Measurements from ENCODE around the gene CYP27B1.

- no peak for TF ChIP-seq POLR2A (IDR thresholded peaks at IDR 0.05)
- TF ChIP-seq CTCF (IDR thresholded peaks at IDR 0.05 in 4 of 5, conservative IDR thresholded peaks at IDR 0.05 in 1 of 5) = no peak
Measured at GRCh38 chr12:57720606-57721595, 46.0 kb downstream of the CYP27B1 start.

Measured in gastrocnemius medialis (tissue), 4 donors.